ENCODE data around the gene BORCS5. TPM values are rescaled to one million over a fixed set of nuclear protein-coding genes. Genes with fewer than 3 reads are reported as not detected.

Gene BORCS5
- polyA plus RNA-seq, 2 of the 4 experiments (the other 2 are of a cell fraction): 5.1 to 10.2 TPM

DNA sequence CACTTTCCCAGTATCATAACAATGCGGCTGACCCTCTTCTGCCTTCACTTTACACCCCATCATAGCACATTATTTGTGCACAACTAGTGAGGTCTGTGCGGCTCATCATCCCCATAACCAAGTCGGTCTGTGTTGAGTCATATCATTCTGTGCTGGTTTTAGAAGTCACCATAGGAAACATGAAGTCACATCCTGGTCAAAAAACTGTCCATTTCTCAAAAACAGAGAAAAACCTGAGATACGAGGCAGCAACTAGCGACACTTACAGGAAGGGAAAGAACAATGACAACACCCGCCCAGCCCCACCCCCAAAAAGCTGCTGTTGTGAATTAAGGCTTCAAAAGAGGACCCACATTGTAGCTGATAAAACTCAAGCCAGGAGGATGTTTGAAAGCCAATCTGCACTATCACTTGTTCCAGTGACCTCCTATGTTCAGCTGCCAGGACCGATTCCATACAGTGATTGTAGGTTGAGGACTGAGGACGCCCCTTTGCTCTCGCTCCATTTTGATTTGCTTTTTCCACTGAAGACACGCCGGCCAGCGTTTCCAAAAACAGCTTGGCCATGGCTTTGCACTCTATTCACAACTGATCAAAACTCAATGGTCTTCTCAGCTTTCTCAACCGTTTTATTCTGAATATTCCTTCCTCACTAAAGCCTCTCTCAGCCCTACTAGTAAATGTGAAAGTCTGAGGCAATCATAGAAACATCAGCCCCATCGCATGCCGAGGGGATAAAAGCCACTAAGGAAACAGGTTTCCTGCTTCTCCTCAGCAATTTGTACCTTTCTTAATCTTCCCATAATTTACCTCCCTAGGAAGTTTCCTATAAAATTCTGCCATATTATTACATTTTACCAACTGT is 118.3 kb downstream of the BORCS5 start:
- no peak overlapping the region for H3K27ac ChIP-seq
- FAIRE-seq (no peak), DNase-seq (ENCODE audit: low read depth in 1 of 2, low spot score in 1 of 2) (no peak), ATAC-seq (no peak)
- H3K4me1 ChIP-seq: no peaks in the 10 kb centered on the region
- no peak overlapping the region for H3K4me3 ChIP-seq
- ChIA-PET POLR2A (no interaction called here), CTCF (interaction anchor here (0.8 to 1.7 kb wide), 4 partner anchors 13 to 181 kb away, joined by 3 to 6 read pairs (median 4); no protein-coding TSS in a partner anchor)
- WGBS (ENCODE audit: missing lambda C conversion rate): 95% methylated on average over 15 of the region's 15 CpGs
- TF ChIP-seq POLR2A (IDR thresholded peaks at IDR 0.05; ENCODE audit: low read length): no peak
- no peak overlapping the region for H3K4me2 ChIP-seq
- H3K9me3 ChIP-seq: no peaks in the 10 kb centered on the region

DNA sequence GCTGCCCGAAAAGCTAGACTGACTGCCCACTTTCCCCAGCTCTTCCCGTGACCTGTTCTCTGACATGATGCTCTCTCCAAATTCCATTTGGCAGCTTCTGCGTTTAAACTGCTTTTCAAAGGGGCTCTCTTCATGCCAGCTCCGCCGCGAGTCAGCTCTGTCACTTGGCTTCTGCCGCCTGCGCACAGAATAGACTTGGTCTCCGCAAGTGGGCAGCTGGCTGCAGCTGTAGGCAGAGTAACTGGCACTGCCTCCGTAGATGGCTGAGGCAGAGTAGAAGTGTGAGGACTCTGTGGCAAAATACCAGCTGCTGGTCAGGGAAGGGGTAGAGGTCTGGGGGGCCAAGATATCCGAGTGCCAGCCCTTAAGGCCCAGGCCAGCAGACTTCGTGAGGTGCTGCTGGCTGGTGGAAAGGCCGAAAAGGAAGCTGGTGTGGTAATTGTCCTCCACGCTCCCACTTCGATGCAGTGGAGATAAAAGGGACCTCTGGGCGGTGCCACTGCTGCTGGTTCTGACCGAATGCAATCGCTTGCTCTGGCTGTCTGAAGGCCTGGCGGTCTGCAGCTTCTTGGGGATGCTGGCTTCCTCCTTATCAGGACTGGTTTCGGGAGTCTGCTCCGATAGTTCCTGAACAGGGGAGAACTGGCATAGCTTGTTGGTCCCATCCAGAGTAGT is 120.1 kb downstream of the BORCS5 start:
- Histone ChIP-seq H3K9me3 (no peaks in the 10 kb centered on the region), H3K4me1 (no peaks in the 10 kb centered on the region), H3K27ac (no peak overlapping the region), H3K4me2 (no peak overlapping the region), H3K4me3 (no peak overlapping the region)
- ATAC-seq (no peak), DNase-seq (ENCODE audit: low read depth in 1 of 2, low spot score in 1 of 2) (no peak), FAIRE-seq (no peak)
- WGBS (ENCODE audit: missing lambda C conversion rate): 92% methylated on average over 21 of the region's 21 CpGs
- TF ChIP-seq SMC3 (IDR thresholded peaks at IDR 0.05) (no peak), RFX5 (IDR thresholded peaks at IDR 0.05) (no peak), NFE2L2 (conservative IDR thresholded peaks at IDR 0.05; ENCODE audit: low read length) (no peak), HOXA7 (CRISPR knock-in tag; IDR thresholded peaks at IDR 0.05) (no peak), PHF8 (IDR thresholded peaks at IDR 0.05; ENCODE audit: borderline replicate concordance, low read depth) (no peak), HDAC2 (IDR thresholded peaks at IDR 0.05) (no peak), KDM1A (IDR thresholded peaks at IDR 0.05; ENCODE audit: low read depth) (no peak), SREBF2 (IDR thresholded peaks at IDR 0.05) (no peak), BHLHE40 (IDR thresholded peaks at IDR 0.05; ENCODE audit: low read depth, low read length) (no peak), JUNB (IDR thresholded peaks at IDR 0.05) (no peak), FOSL2 (IDR thresholded peaks at IDR 0.05) (no peak), FOSL2 (CRISPR knock-in tag; IDR thresholded peaks at IDR 0.05) (no peak), CHD4 (IDR thresholded peaks at IDR 0.05; ENCODE audit: borderline replicate concordance) (no peak), NPAS2 (CRISPR knock-in tag; IDR thresholded peaks at IDR 0.05; ENCODE audit: borderline replicate concordance) (no peak), HEYL (CRISPR knock-in tag; IDR thresholded peaks at IDR 0.05) (no peak), HOXB13 (CRISPR knock-in tag; IDR thresholded peaks at IDR 0.05; ENCODE audit: low read depth) (no peak), TFCP2L1 (CRISPR knock-in tag; IDR thresholded peaks at IDR 0.05) (no peak), RAD21 (conservative IDR thresholded peaks at IDR 0.05 in 1 of 2, IDR thresholded peaks at IDR 0.05 in 1 of 2) (no peak)
- TF ChIP-seq, protein P1, sequence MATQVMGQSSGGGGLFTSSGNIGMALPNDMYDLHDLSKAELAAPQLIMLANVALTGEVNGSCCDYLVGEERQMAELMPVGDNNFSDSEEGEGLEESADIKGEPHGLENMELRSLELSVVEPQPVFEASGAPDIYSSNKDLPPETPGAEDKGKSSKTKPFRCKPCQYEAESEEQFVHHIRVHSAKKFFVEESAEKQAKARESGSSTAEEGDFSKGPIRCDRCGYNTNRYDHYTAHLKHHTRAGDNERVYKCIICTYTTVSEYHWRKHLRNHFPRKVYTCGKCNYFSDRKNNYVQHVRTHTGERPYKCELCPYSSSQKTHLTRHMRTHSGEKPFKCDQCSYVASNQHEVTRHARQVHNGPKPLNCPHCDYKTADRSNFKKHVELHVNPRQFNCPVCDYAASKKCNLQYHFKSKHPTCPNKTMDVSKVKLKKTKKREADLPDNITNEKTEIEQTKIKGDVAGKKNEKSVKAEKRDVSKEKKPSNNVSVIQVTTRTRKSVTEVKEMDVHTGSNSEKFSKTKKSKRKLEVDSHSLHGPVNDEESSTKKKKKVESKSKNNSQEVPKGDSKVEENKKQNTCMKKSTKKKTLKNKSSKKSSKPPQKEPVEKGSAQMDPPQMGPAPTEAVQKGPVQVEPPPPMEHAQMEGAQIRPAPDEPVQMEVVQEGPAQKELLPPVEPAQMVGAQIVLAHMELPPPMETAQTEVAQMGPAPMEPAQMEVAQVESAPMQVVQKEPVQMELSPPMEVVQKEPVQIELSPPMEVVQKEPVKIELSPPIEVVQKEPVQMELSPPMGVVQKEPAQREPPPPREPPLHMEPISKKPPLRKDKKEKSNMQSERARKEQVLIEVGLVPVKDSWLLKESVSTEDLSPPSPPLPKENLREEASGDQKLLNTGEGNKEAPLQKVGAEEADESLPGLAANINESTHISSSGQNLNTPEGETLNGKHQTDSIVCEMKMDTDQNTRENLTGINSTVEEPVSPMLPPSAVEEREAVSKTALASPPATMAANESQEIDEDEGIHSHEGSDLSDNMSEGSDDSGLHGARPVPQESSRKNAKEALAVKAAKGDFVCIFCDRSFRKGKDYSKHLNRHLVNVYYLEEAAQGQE (IDR thresholded peaks at IDR 0.05): no peak
- TF ChIP-seq, protein P2, sequence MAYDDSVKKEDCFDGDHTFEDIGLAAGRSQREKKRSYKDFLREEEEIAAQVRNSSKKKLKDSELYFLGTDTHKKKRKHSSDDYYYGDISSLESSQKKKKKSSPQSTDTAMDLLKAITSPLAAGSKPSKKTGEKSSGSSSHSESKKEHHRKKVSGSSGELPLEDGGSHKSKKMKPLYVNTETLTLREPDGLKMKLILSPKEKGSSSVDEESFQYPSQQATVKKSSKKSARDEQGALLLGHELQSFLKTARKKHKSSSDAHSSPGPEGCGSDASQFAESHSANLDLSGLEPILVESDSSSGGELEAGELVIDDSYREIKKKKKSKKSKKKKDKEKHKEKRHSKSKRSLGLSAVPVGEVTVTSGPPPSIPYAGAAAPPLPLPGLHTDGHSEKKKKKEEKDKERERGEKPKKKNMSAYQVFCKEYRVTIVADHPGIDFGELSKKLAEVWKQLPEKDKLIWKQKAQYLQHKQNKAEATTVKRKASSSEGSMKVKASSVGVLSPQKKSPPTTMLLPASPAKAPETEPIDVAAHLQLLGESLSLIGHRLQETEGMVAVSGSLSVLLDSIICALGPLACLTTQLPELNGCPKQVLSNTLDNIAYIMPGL (CRISPR knock-in tag; IDR thresholded peaks at IDR 0.05; ENCODE audit: borderline replicate concordance): no peak
- CTCF ChIA-PET: interaction anchor here (0.7 to 1.7 kb wide), 7 partner anchors 9 to 139 kb away, joined by 3 to 7 read pairs (median 4); no protein-coding TSS in a partner anchor
- POLR2A ChIA-PET: interaction anchor here (1.4 kb wide), 1 partner anchor 10 kb away, joined by 3 read pairs; no protein-coding TSS in a partner anchor
